Mesenchymal stem cell (in vitro differentiated cells and primary cell): ENCODE measurements around the gene ALDH1A3.

ENCODE experiments used
- DNase-seq: peaks from one replicate; pipeline ENCODE4 v3.0.0-alpha.2; 2013
- H2AFZ ChIP-seq: one replicate; pipeline ENCODE4 v1.6.1; 2013; ENCODE audit warnings: low read depth, mild to moderate bottlenecking, control low read depth, inconsistent platforms, low read length, moderate library complexity
- H2AK5ac ChIP-seq: 2 replicates; pipeline ENCODE4 v1.6.1; 2013; ENCODE audit warnings: low read length, moderate library complexity, mild to moderate bottlenecking, inconsistent platforms; ENCODE audit not compliant: severe bottlenecking
- H2BK120ac ChIP-seq: one replicate; pipeline ENCODE4 v1.6.1; 2013; ENCODE audit warnings: low read depth, mild to moderate bottlenecking, inconsistent platforms, low read length, moderate library complexity
- H2BK12ac ChIP-seq, 2 experiments: one replicate each; pipeline ENCODE4 v1.6.1; 2013; ENCODE audit warnings: inconsistent platforms in 2 of 2, low read length in 2 of 2, mild to moderate bottlenecking in 2 of 2, moderate library complexity in 2 of 2, control low read depth in 1 of 2
- H2BK15ac ChIP-seq: one replicate; pipeline ENCODE4 v1.6.1; 2013; ENCODE audit warnings: mild to moderate bottlenecking, low read depth, inconsistent platforms; ENCODE audit not compliant: poor library complexity, severe bottlenecking
- H2BK5ac ChIP-seq: 2 replicates; pipeline ENCODE4 v1.6.1; 2013; ENCODE audit warnings: low read depth, mild to moderate bottlenecking, low read length, control low read depth, inconsistent platforms; ENCODE audit not compliant: poor library complexity, severe bottlenecking
- H3K14ac ChIP-seq, 2 experiments: one replicate each; pipeline ENCODE4 v1.6.1; 2013; ENCODE audit warnings: inconsistent platforms in 2 of 2, low read length in 2 of 2, control low read depth in 1 of 2, mild to moderate bottlenecking in 1 of 2, moderate library complexity in 1 of 2
- H3K18ac ChIP-seq, 2 experiments: one replicate each; pipeline ENCODE4 v1.6.1; 2013; ENCODE audit warnings: inconsistent platforms in 2 of 2, low read length in 2 of 2, control low read depth in 1 of 2, low read depth in 1 of 2, mild to moderate bottlenecking in 1 of 2
- H3K23ac ChIP-seq, 2 experiments: one replicate each; pipeline ENCODE4 v1.6.1; 2013; ENCODE audit warnings: inconsistent platforms in 2 of 2, low read length in 2 of 2, mild to moderate bottlenecking in 2 of 2, moderate library complexity in 2 of 2, control low read depth in 1 of 2
- H3K27ac ChIP-seq: 2 replicates; pipeline ENCODE4 v1.5.1; 2013; ENCODE audit warnings: mild to moderate bottlenecking, moderate library complexity, low read length, control low read depth, inconsistent platforms; ENCODE audit not compliant: poor library complexity, severe bottlenecking
- H3K27me3 ChIP-seq, 2 experiments: 2 replicates each; pipeline versions ENCODE4 v1.6.1 to v1.7.0; 2013; ENCODE audit warnings: low read length in 2 of 2, mild to moderate bottlenecking in 2 of 2, moderate library complexity in 2 of 2, control low read depth in 1 of 2, inconsistent platforms in 1 of 2; ENCODE audit not compliant: control insufficient read depth in 1 of 2, insufficient read depth in 1 of 2
- H3K36me3 ChIP-seq, 2 experiments: 2 replicates each; pipeline versions ENCODE4 v1.6.1 to v1.7.0; 2013; ENCODE audit warnings: low read length in 2 of 2, control low read depth in 1 of 2, inconsistent platforms in 1 of 2, low read depth in 1 of 2, mild to moderate bottlenecking in 1 of 2; ENCODE audit not compliant: insufficient read depth in 2 of 2, control insufficient read depth in 1 of 2
- H3K4ac ChIP-seq, 2 experiments: one replicate each; pipeline ENCODE4 v1.6.1; 2013; ENCODE audit warnings: inconsistent platforms in 2 of 2, low read length in 2 of 2, mild to moderate bottlenecking in 2 of 2, moderate library complexity in 2 of 2, control low read depth in 1 of 2, low read depth in 1 of 2
- H3K4me1 ChIP-seq: 2 replicates; pipeline ENCODE4 v1.6.1; 2013; ENCODE audit warnings: low read depth, low read length, control low read depth; ENCODE audit not compliant: control insufficient read depth, insufficient read depth
- H3K4me2 ChIP-seq: 2 replicates; pipeline ENCODE4 v1.6.1; 2013; ENCODE audit warnings: low read length, mild to moderate bottlenecking, inconsistent platforms; ENCODE audit not compliant: poor library complexity, severe bottlenecking
- H3K4me3 ChIP-seq, 2 experiments: 2 replicates each; pipeline versions ENCODE4 v1.5.1 to v1.7.0; 2013; ENCODE audit warnings: low read length in 2 of 2, mild to moderate bottlenecking in 2 of 2, control low read depth in 1 of 2, low read depth in 1 of 2; ENCODE audit not compliant: insufficient read depth in 1 of 2
- H3K79me1 ChIP-seq: replicated peaks from 2 replicates; pipeline ENCODE4 v1.6.1; 2013; ENCODE audit warnings: mild to moderate bottlenecking, control low read depth, low read length, inconsistent platforms; ENCODE audit not compliant: poor library complexity, severe bottlenecking
- H3K9ac ChIP-seq: 2 replicates; pipeline ENCODE4 v1.7.0; 2013; ENCODE audit warnings: mild to moderate bottlenecking, low read length, moderate library complexity
- H3K9me3 ChIP-seq: 2 replicates; pipeline ENCODE4 v1.7.0; 2013; ENCODE audit warnings: mild to moderate bottlenecking, low read length; ENCODE audit not compliant: control insufficient read depth
- H4K8ac ChIP-seq: one replicate; pipeline ENCODE4 v1.6.1; 2013; ENCODE audit warnings: inconsistent platforms, mild to moderate bottlenecking, low read length, moderate library complexity
- H4K91ac ChIP-seq: one replicate; pipeline ENCODE4 v1.6.1; 2013; ENCODE audit warnings: mild to moderate bottlenecking, low read length, inconsistent platforms
- WGBS: methylation state at CpG from one replicate; pipeline ENCODE4 v1.1.7; 2013; ENCODE audit warnings: mixed read lengths; 5-methylcytosine and 5-hydroxymethylcytosine counted together

The ALDH1A3 gene

DNA sequence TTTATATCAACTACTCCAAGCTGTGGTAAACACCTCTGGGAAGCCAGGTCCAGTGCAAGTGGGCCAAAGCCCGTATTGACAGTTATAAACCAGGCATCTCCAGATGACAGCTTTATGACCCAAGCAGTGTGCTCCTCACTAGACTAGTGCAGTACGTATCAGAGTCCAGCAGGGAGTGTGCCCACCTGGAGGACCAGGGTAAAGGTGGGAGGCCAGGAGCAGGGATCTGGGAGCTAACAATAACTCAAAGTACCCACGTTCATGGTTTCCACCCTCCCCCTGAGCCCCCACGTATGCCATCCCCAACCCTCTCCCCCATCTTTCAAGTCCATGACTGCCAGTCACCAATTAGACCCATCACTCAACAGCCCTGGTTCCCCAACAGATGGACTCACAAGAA lies 27.0 kb upstream of the ALDH1A3 start:
- no peak overlapping the region for H2AK5ac ChIP-seq
- H3K14ac ChIP-seq: no peak overlapping the region
- no peak overlapping the region for H4K91ac ChIP-seq
- H2BK5ac ChIP-seq: no peak overlapping the region
- no peak overlapping the region for H3K9ac ChIP-seq
- no peaks in the 10 kb centered on the region for H3K36me3 ChIP-seq
- no peak overlapping the region for H2BK12ac ChIP-seq
- H3K18ac ChIP-seq: peak overlapping the region in 1 of 2 experiments; percentile 5
- H2BK15ac ChIP-seq: no peak overlapping the region
- no peak overlapping the region for H4K8ac ChIP-seq
- no peak overlapping the region for H3K23ac ChIP-seq
- H2AFZ ChIP-seq: no peak overlapping the region
- no peaks in the 10 kb centered on the region for H3K9me3 ChIP-seq
- H3K4me3 ChIP-seq: no peak overlapping the region
- DNase-seq: no peak
- H3K4me1 ChIP-seq: no peaks in the 10 kb centered on the region
- no peak overlapping the region for H3K4me2 ChIP-seq
- no peaks in the 10 kb centered on the region for H3K27me3 ChIP-seq
- H2BK120ac ChIP-seq: no peak overlapping the region
- WGBS: 82% methylated on average over 4 of the region's 4 CpGs
- no peak overlapping the region for H3K27ac ChIP-seq
- no peak overlapping the region for H3K4ac ChIP-seq
- no peaks in the 10 kb centered on the region for H3K79me1 ChIP-seq

DNA sequence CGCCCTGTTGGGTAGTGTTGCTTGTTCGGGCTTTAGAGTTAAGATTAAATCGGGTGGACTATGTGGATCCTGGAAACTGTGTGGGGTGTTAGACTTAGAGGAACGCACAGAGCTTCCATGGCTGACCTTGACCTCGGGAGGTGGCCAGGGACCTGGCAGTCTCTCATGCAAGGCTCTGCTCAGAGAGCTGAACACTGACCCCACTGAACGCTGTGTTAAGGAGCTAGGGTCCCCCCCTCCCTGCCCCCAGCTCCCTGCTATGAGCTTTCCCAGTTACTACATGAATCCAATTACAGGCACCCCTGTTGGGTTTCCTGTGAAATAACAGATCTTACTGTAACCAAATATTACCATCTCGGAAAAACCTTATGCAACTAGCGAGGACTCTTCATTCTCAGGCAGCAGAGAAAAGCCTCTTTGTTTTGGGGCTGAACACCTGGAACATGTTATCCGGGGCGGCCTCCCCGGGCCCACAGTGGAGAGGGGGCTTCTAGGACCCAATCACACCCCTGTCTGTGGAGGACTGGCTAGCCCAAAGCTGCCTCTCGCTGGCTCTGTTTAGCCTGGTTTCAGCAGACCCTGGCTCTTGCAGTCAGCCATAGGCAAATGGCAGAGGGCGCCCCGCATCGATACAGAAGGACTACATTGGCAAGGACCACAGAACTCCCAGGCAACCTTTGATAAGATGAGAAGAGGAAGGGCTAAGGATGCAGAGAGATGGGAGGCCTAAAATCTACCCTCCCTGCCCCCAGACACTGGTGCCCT lies 25.8 kb upstream of the ALDH1A3 start:
- WGBS: 88% methylated on average over 13 of the region's 15 CpGs
- Histone ChIP-seq H2AFZ (no peak overlapping the region), H3K4me3 (no peak overlapping the region), H2BK5ac (no peak overlapping the region), H4K8ac (peak overlapping the region; percentile 14), H3K36me3 (no peaks in the 10 kb centered on the region), H3K27ac (no peak overlapping the region), H3K18ac (no peak overlapping the region), H3K4me2 (no peak overlapping the region), H2AK5ac (no peak overlapping the region), H2BK15ac (no peak overlapping the region), H3K27me3 (peaks cover 0 to 5% of the 10 kb centered on the region in 2 experiments), H3K23ac (no peak overlapping the region), H3K9me3 (no peaks in the 10 kb centered on the region), H3K4ac (no peak overlapping the region), H3K9ac (no peak overlapping the region), H3K14ac (no peak overlapping the region), H2BK120ac (no peak overlapping the region), H3K4me1 (no peaks in the 10 kb centered on the region), H2BK12ac (no peak overlapping the region), H3K79me1 (no peaks in the 10 kb centered on the region), H4K91ac (no peak overlapping the region)
- no peak for DNase-seq

DNA sequence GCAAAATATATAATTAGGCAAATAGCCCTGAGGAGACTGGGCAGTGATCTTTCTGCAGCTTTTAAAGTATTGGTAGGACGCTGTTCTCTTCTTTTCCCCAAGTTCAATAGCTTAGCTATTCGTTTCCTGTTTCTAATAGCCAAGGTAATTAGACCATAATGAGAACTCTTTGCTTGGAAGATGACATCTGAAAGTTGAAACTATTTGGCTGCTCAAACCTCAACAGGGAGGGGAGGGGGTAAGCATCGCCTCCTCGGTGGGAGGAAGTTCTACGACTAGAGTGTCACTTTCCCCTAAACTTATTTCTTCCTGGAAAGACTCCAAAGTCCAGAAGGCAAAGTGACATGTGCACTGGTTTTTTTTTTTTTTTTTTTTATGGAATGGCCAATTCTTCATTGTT lies 22.8 kb upstream of the ALDH1A3 start:
- 5% methylated on average over 3 of the region's 5 CpGs for WGBS
- no peaks in the 10 kb centered on the region for H3K79me1 ChIP-seq
- DNase-seq: no peak
- H3K4me2 ChIP-seq: no peak overlapping the region
- H3K4ac ChIP-seq: no peak overlapping the region
- H4K91ac ChIP-seq: no peak overlapping the region
- no peak overlapping the region for H3K18ac ChIP-seq
- no peak overlapping the region for H2BK120ac ChIP-seq
- no peak overlapping the region for H3K4me3 ChIP-seq
- peaks cover 13% of the 10 kb centered on the region for H3K9me3 ChIP-seq
- H2AFZ ChIP-seq: no peak overlapping the region
- H3K9ac ChIP-seq: no peak overlapping the region
- H4K8ac ChIP-seq: no peak overlapping the region
- no peak overlapping the region for H3K14ac ChIP-seq
- H2AK5ac ChIP-seq: no peak overlapping the region
- H3K4me1 ChIP-seq: no peaks in the 10 kb centered on the region
- H3K23ac ChIP-seq: no peak overlapping the region
- no peak overlapping the region for H2BK5ac ChIP-seq
- H2BK12ac ChIP-seq: no peak overlapping the region
- no peak overlapping the region for H2BK15ac ChIP-seq
- H3K36me3 ChIP-seq: no peaks in the 10 kb centered on the region
- no peak overlapping the region for H3K27ac ChIP-seq
- H3K27me3 ChIP-seq: peaks cover 0 to 10% of the 10 kb centered on the region in 2 experiments

DNA sequence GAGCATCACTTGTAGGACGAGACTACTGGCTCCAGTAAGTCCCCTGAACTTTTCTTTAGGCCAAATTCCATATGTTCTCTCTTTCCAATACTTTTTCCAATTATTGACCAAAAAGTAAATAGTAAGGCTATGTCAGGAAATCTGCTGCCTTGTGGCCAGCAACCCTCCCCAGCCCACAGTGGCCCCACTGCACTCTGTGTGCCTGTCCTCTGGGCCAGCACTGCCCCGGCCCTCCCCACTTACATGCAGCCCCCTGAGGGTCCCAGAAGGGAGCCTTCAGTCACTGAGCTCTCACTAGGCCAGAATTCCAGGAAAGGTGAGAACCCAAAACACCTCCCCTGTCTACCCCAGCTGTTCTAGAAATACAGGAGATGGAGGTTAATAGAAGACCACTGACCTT lies 21.3 kb upstream of the ALDH1A3 start:
- no peak for DNase-seq
- Histone ChIP-seq H3K9ac (no peak overlapping the region), H3K4me2 (no peak overlapping the region), H2AFZ (no peak overlapping the region), H3K27me3 (peaks cover 0 to 10% of the 10 kb centered on the region in 2 experiments), H2BK5ac (no peak overlapping the region), H3K36me3 (no peaks in the 10 kb centered on the region), H3K9me3 (peaks cover 13% of the 10 kb centered on the region), H3K14ac (no peak overlapping the region), H3K23ac (no peak overlapping the region), H3K4ac (no peak overlapping the region), H2BK120ac (no peak overlapping the region), H2BK12ac (no peak overlapping the region), H3K18ac (no peak overlapping the region), H2AK5ac (no peak overlapping the region), H3K27ac (no peak overlapping the region), H2BK15ac (no peak overlapping the region), H4K91ac (no peak overlapping the region), H4K8ac (no peak overlapping the region), H3K4me1 (no peaks in the 10 kb centered on the region), H3K79me1 (no peaks in the 10 kb centered on the region), H3K4me3 (no peak overlapping the region)
- WGBS: 72% methylated on average over 2 of the region's 2 CpGs
